IMR-90 (cell line): ENCODE data around the gene RASSF6. TPM values are rescaled to one million over a fixed set of nuclear protein-coding genes. Genes with fewer than 3 reads are reported as not detected.
A peak's percentile ranks its signal among the peaks of the same experiment; 100 is the strongest.

ENCODE experiments used
- ATAC-seq: fragments of 200-7000 bp; cut with Tn5 transposase; 2 replicates; pipeline ENCODE4 v1.9.1; 2020; ENCODE audit warnings: low read depth, mild to moderate bottlenecking, moderate library complexity
- BruUV-seq: library from RNA; stranded (reverse); fragments of 400-500 nt; replicated peaks from 2 replicates; lab custom pipeline; 2021; lab: Mats Ljungman, UMichigan
- CTCF ChIA-PET: fragments of 300-600 bp; formaldehyde crosslinking; extraction: SDS; loops from one replicate; lab custom pipeline; 2021; ENCODE audit warnings: antibody characterized with exemption; lab: Yijun Ruan, JAX
- POLR2A ChIA-PET: fragments of 300-600 bp; sonication (Branson Sonifier 250); formaldehyde crosslinking; loops from one replicate; lab custom pipeline; 2022; ENCODE audit warnings: antibody characterized with exemption; ENCODE audit not compliant: unreplicated experiment; lab: Charles Lee
- DNase-seq: peaks from one replicate; pipeline ENCODE4 v3.0.0; 2013
- H2AFZ ChIP-seq: replicated peaks from 2 replicates; pipeline ENCODE3; 2013; ENCODE audit warnings: low read length, mild to moderate bottlenecking; ENCODE audit not compliant: poor library complexity
- H2AK5ac ChIP-seq: 2 replicates; pipeline ENCODE4 v1.6.1; 2013; ENCODE audit warnings: low read depth, low read length, inconsistent platforms
- H2AK9ac ChIP-seq: replicated peaks from 2 replicates; pipeline ENCODE3; 2013; ENCODE audit warnings: mild to moderate bottlenecking, low read depth, low read length, moderate library complexity; ENCODE audit not compliant: poor library complexity
- H2BK120ac ChIP-seq: 2 replicates; pipeline ENCODE4 v1.6.1; 2013; ENCODE audit warnings: low read depth, low read length, inconsistent platforms
- H2BK15ac ChIP-seq: 3 replicates; pipeline ENCODE4 v1.6.1; 2013; ENCODE audit warnings: low read depth, low read length, inconsistent platforms
- H2BK20ac ChIP-seq: 2 replicates; pipeline ENCODE4 v1.6.1; 2013; ENCODE audit warnings: low read depth, mild to moderate bottlenecking, inconsistent platforms, low read length, moderate library complexity
- H2BK5ac ChIP-seq: 2 replicates; pipeline ENCODE4 v1.6.1; 2013; ENCODE audit warnings: mild to moderate bottlenecking, low read depth, low read length, inconsistent platforms; ENCODE audit not compliant: poor library complexity, severe bottlenecking
- H3K14ac ChIP-seq: replicated peaks from 2 replicates; pipeline ENCODE4 v1.6.1; 2013; ENCODE audit warnings: low read depth, low read length, inconsistent platforms
- H3K18ac ChIP-seq: 2 replicates; pipeline ENCODE4 v1.6.1; 2013; ENCODE audit warnings: low read depth, low read length, control low read depth
- H3K23ac ChIP-seq: 2 replicates; pipeline ENCODE4 v1.6.1; 2013; ENCODE audit warnings: low read depth, low read length, inconsistent platforms
- H3K27ac ChIP-seq: 2 replicates; pipeline ENCODE4 v1.5.1; 2013; ENCODE audit warnings: mild to moderate bottlenecking, control low read depth, low read length; ENCODE audit not compliant: insufficient read depth
- H3K27me3 ChIP-seq: 2 replicates; pipeline ENCODE4 v1.6.1; 2013; ENCODE audit warnings: low read length; ENCODE audit not compliant: control insufficient read depth, insufficient read depth
- H3K36me3 ChIP-seq: 2 replicates; pipeline ENCODE4 v1.6.1; 2013; ENCODE audit warnings: low read length, mixed read lengths; ENCODE audit not compliant: control insufficient read depth, insufficient read depth
- H3K4ac ChIP-seq: 2 replicates; pipeline ENCODE4 v1.6.1; 2013; ENCODE audit warnings: low read depth, low read length, inconsistent platforms
- H3K4me1 ChIP-seq: 2 replicates; pipeline ENCODE4 v1.6.1; 2013; ENCODE audit warnings: low read length, mixed read lengths; ENCODE audit not compliant: control insufficient read depth, insufficient read depth
- H3K4me2 ChIP-seq: 2 replicates; pipeline ENCODE4 v1.6.1; 2013; ENCODE audit warnings: low read depth, mild to moderate bottlenecking, control low read depth, low read length, moderate library complexity
- H3K4me3 ChIP-seq: 2 replicates; pipeline ENCODE4 v1.5.1; 2013; ENCODE audit warnings: low read depth, mild to moderate bottlenecking, control low read depth, low read length, moderate library complexity; ENCODE audit not compliant: insufficient read depth
- H3K56ac ChIP-seq: 2 replicates; pipeline ENCODE4 v1.6.1; 2013; ENCODE audit warnings: low read length, inconsistent platforms; ENCODE audit not compliant: insufficient read depth; ENCODE audit errors: extremely low read depth
- H3K79me1 ChIP-seq, 2 experiments: 2 replicates each; pipeline ENCODE4 v1.6.1; 2013; ENCODE audit warnings: low read length in 2 of 2, inconsistent platforms in 1 of 2, low read depth in 1 of 2
- H3K9ac ChIP-seq: 2 replicates; pipeline ENCODE4 v1.6.1; 2013; ENCODE audit warnings: low read depth, low read length, control low read depth
- H3K9me1 ChIP-seq: 2 replicates; pipeline ENCODE4 v1.6.1; 2013; ENCODE audit warnings: low read length, inconsistent platforms; ENCODE audit not compliant: insufficient read depth
- H3K9me3 ChIP-seq: 2 replicates; pipeline ENCODE4 v1.6.1; 2013; ENCODE audit warnings: low read length; ENCODE audit not compliant: control insufficient read depth, insufficient read depth
- H4K20me1 ChIP-seq: 2 replicates; pipeline ENCODE4 v1.6.1; 2013; ENCODE audit warnings: low read length, inconsistent platforms; ENCODE audit not compliant: insufficient read depth
- H4K5ac ChIP-seq: 2 replicates; pipeline ENCODE4 v1.6.1; 2013; ENCODE audit warnings: mild to moderate bottlenecking, low read depth, low read length, control low read depth
- H4K8ac ChIP-seq, 2 experiments: 2 replicates each; pipeline ENCODE4 v1.6.1; 2013; ENCODE audit warnings: low read depth in 2 of 2, low read length in 2 of 2, control low read depth in 1 of 2, inconsistent platforms in 1 of 2
- H4K91ac ChIP-seq: 2 replicates; pipeline ENCODE4 v1.6.1; 2013; ENCODE audit warnings: low read depth, low read length, inconsistent platforms; ENCODE audit not compliant: insufficient read depth
- BHLHE40 ChIP-seq: fragments of 150-350 bp; IDR thresholded peaks from 2 replicates; pipeline ENCODE4 v1.6.1; 2016; ENCODE audit warnings: mild to moderate bottlenecking, low read depth, low read length
- CEBPB ChIP-seq: IDR thresholded peaks from 2 replicates; pipeline ENCODE4 v1.6.1; 2012; ENCODE audit warnings: low read depth, low read length, improper control_type of control experiment
- CHD1 ChIP-seq: IDR thresholded peaks from 2 replicates; pipeline ENCODE4 v1.6.1; 2012; ENCODE audit warnings: low read depth, low read length, improper control_type of control experiment
- CTCF ChIP-seq: conservative IDR thresholded peaks from 2 replicates; pipeline ENCODE4 v1.5.1; 2012; ENCODE audit warnings: mild to moderate bottlenecking, low read depth, low read length, improper control_type of control experiment
- MAZ ChIP-seq: IDR thresholded peaks from 2 replicates; pipeline ENCODE4 v1.6.1; 2012; ENCODE audit warnings: low read depth, mild to moderate bottlenecking, low read length, improper control_type of control experiment, moderate library complexity, borderline replicate concordance
- NFE2L2 ChIP-seq: fragments of 150-350 bp; IDR thresholded peaks from 2 replicates; pipeline ENCODE4 v1.6.1; 2016; ENCODE audit warnings: low read depth, mild to moderate bottlenecking, low read length
- POLR2A ChIP-seq: IDR thresholded peaks from 2 replicates; pipeline ENCODE4 v1.6.1; 2012; ENCODE audit warnings: mild to moderate bottlenecking, low read depth, low read length
- RAD21 ChIP-seq: IDR thresholded peaks from 2 replicates; pipeline ENCODE4 v1.6.1; 2012; ENCODE audit warnings: low read length, improper control_type of control experiment
- RCOR1 ChIP-seq: IDR thresholded peaks from 2 replicates; pipeline ENCODE4 v1.6.1; 2012; ENCODE audit warnings: mild to moderate bottlenecking, low read length, improper control_type of control experiment; ENCODE audit not compliant: insufficient replicate concordance
- RFX5 ChIP-seq: IDR thresholded peaks from 2 replicates; pipeline ENCODE4 v1.8.0; 2012; ENCODE audit warnings: low read depth, mild to moderate bottlenecking, low read length, moderate library complexity
- SMC3 ChIP-seq: fragments of 150-350 bp; IDR thresholded peaks from 2 replicates; pipeline ENCODE4 v1.6.1; 2016; ENCODE audit warnings: low read depth, mild to moderate bottlenecking, antibody characterized with exemption, low read length, moderate library complexity
- WGBS, 2 experiments: methylation state at CpG; one replicate each; pipeline versions ENCODE4 v1.1.5 to v1.1.7; 2013; ENCODE audit warnings: missing lambda C conversion rate in 2 of 2; ENCODE audit not compliant: insufficient read length in 1 of 2; ENCODE audit errors: extremely low coverage in 2 of 2; 5-methylcytosine and 5-hydroxymethylcytosine counted together
- dilution Hi-C: fragments of 300-500 bp; cut with HindIII; formaldehyde crosslinking; loops from one replicate; pipeline ENCODE4 v1.14.3; 2018; ENCODE audit warnings: low sequenced_read_pairs; ENCODE audit not compliant: unreplicated experiment
- in situ Hi-C: fragments of 300-500 bp; cut with MboI; formaldehyde crosslinking; loops from 3 replicates; pipeline ENCODE4 v1.14.3; 2019; ENCODE audit warnings: low sequenced_read_pairs, inconsistent platforms, mixed read lengths
- intact Hi-C: fragments of 100-400 bp; cut with micrococcal nuclease; formaldehyde crosslinking; loops from 2 replicates; pipeline ENCODE4 v1.10.0; 2022
- polyA plus RNA-seq, 3 experiments: library from polyadenylated mRNA; depleted of rRNA; stranded (reverse); fragments of >200 nt; gene quantifications; 2 replicates each; pipeline ENCODE4 v1.2.3, GENCODE V29; 2012; ENCODE audit warnings: low replicate concordance in 1 of 3
- total RNA-seq: library from RNA; depleted of rRNA; stranded (reverse); fragments of >200 nt; gene quantifications from 2 replicates; pipeline ENCODE4 v1.2.3, GENCODE V29; 2012
- TF ChIP-seq, protein P1 (sequence below): fragments of 150-350 bp; IDR thresholded peaks from 2 replicates; pipeline ENCODE4 v1.6.1; 2016; ENCODE audit warnings: low read depth, mild to moderate bottlenecking, low read length, moderate library complexity, borderline replicate concordance

The RASSF6 gene
- total and polyA plus RNA-seq, 2 of the 4 experiments (the other 2 are of a cell fraction), result not detected

- TF ChIP-seq CEBPB, result no peak
Observed at GRCh38 chr4:73606465-73606974, 13.7 kb downstream of the RASSF6 start (continued).

GRCh38 chr4:73603854-73604584 lies 16.2 kb downstream of the RASSF6 start:
- Histone ChIP-seq H3K14ac (no peak overlapping the region), H3K9me1 (no peaks in the 10 kb centered on the region), H3K4me1 (peaks cover 7% of the 10 kb centered on the region), H4K91ac (0 out of 2 replicates have a peak overlapping the region, but pooled peaks have one; percentile 32), H3K23ac (no peak overlapping the region), H3K4me3 (no peak overlapping the region), H3K9me3 (no peaks in the 10 kb centered on the region), H3K27ac (no peak overlapping the region), H3K9ac (no peak overlapping the region), H4K20me1 (no peaks in the 10 kb centered on the region), H2BK20ac (peak overlapping the region; percentile 21; the same call in 1 of the 2 replicates), H3K18ac (peak overlapping the region; percentile 47; the same call in 1 of the 2 replicates), H3K56ac (no peak overlapping the region), H3K4me2 (no peak overlapping the region), H2BK120ac (no peak overlapping the region), H2AK5ac (no peak overlapping the region), H2AK9ac (no peak overlapping the region), H3K4ac (no peak overlapping the region), H2BK5ac (no peak overlapping the region), H2AFZ (no peak overlapping the region), H3K36me3 (no peaks in the 10 kb centered on the region), H4K8ac (no peak overlapping the region), H2BK15ac (no peak overlapping the region), H4K5ac (peak overlapping the region; percentile 24; the same call in 1 of the 2 replicates), H3K27me3 (no peaks in the 10 kb centered on the region), H3K79me1 (no peaks in the 10 kb centered on the region)
- ChIA-PET POLR2A (no interaction called here), CTCF (interaction anchor here (1.0 to 1.3 kb wide), 2 partner anchors 10 to 47 kb away, joined by 3 read pairs; no protein-coding TSS in a partner anchor)
- WGBS, 2 experiments, result 50% methylated on average over 1 of the region's 12 CpGs; no CpG with 5 or more reads in 1 of the 2 experiments
- intact Hi-C loops (no loop called here), dilution Hi-C loops (no loop called here), in situ Hi-C loops (no loop called here)
- DNase-seq (peak; percentile 6), ATAC-seq (no peak)
- BruUV-seq, result no TSS peak
- TF ChIP-seq POLR2A (no peak), NFE2L2 (no peak), SMC3 (no peak), RCOR1 (no peak), RFX5 (no peak), RAD21 (no peak), CTCF (no peak), CHD1 (no peak), BHLHE40 (no peak), MAZ (no peak)
- TF ChIP-seq, protein P1, sequence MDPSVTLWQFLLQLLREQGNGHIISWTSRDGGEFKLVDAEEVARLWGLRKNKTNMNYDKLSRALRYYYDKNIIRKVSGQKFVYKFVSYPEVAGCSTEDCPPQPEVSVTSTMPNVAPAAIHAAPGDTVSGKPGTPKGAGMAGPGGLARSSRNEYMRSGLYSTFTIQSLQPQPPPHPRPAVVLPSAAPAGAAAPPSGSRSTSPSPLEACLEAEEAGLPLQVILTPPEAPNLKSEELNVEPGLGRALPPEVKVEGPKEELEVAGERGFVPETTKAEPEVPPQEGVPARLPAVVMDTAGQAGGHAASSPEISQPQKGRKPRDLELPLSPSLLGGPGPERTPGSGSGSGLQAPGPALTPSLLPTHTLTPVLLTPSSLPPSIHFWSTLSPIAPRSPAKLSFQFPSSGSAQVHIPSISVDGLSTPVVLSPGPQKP, result no peak
